ENCODE results near the gene RAB27A.

Gene RAB27A

DNA sequence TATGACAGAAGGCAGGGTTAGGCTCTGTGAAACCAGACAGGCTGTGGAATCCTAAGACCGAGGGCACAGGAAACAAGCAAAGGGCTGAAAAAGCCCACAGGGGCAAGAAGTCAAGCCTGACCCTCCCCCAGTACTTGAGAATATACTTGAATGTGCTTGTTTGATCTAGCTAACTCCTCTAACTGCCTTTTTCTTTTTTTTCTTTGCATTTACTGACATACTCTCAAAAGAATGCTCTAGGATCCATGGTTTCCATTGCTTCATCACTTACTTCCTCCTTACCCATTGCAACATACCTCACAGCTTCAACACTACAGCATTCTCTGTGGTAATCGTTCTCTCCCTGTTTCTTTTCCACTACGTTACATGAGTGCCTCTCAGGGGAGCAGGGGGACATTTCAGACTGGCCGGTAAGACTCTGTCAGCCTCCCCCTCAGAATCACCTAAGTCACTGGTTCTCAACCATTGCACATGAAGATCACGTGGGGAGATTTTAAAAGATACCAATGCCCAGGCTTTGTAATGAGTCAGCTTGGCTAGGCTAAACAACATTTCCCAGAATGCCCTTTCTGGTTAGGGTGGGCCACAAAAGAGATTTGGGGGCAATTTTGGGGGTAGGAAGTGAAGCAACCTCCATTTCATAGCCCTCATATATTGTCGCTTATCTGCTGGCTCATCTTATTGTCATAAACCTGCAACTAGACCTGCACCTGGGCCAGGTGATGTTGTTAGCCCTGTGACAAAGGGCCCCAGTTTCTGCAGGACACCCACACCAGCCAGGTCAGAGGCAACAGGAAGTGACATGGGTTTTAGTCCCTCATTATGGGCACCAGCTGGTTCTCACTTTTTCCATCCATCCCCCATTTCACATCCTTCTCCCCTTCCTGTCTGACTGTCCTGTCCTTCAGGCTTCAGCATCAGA is 68.3 kb downstream of the RAB27A start:
- DNase-seq (ENCODE audit: low spot score): peak; percentile 58

DNA sequence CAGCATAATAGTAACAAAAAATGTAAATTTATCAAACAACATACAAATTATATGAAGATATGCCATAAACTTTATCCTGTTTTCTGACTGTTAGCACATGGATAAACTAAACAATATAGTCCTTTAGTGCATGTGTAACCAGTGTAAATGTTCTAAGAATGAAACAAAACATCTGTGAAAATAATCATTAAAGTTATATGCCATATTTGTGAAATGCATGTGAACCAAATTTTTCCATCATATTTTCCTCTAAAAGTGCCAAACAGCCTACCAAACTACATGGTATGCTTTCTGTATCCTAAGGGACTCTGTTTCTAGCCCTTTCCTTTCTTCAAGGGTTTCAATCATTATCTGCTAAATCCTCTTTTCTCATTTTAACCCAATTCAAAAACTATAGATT is 69.0 kb downstream of the RAB27A start:
- no peak for DNase-seq (ENCODE audit: low spot score)

DNA sequence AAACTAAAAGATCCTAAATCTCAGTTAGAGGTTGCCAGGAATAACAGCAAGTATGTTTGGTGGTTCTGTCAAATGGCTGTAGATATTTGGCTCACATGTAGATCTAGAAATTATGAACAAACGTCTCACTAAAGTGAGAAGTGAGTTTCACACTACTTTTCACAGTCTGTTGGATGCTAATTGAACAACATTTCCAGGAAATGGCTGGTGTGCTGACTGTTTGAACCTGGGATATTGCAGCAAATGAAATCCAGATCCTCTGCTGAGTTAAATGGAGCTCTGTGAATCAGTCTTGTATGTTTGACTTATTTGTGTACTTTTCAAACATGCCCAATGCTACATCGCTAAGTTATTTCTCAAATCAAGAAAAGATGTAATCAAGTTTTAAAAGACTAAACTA is 71.6 kb downstream of the RAB27A start:
- DNase-seq (ENCODE audit: low spot score): no peak

DNA sequence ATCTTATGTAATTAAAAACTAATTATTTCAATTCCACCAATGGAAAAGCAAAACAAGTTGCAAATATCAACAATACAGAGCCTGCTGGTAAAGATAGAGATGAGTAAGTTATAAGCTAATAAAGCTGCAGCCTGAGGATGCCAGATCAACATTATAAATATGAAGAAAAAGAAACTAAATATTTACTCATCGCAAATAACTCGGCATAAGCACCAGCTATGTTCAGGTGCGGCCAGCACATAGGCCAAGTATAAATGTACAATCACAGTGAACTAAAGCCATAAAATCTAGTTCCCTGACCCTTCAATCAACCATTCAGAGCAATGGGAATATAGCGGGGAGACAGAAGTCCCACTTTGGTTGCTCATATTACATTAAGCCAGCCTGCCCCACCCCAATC is 85.1 kb downstream of the RAB27A start:
- DNase-seq (ENCODE audit: low spot score): no peak

DNA sequence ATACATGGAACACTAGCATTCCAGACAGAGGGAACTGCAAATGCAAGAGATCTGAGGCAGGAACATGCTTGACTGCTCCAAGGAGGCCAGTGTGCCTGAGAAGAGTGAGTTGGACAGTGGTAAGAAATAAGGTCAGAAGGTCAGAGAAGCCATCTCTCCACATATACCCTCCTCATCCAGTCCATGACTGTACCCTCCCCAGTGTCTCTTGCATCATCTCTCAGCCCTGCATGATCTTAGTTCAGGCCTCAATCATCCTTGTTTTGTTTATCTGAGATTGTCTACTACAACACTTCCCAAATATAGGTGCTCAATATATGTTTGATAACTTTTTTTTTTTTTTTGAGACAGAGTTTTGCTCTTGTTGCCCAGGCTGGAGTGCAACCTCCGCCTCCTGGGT is 87.4 kb downstream of the RAB27A start:
- DNase-seq (ENCODE audit: low spot score): no peak

DNA sequence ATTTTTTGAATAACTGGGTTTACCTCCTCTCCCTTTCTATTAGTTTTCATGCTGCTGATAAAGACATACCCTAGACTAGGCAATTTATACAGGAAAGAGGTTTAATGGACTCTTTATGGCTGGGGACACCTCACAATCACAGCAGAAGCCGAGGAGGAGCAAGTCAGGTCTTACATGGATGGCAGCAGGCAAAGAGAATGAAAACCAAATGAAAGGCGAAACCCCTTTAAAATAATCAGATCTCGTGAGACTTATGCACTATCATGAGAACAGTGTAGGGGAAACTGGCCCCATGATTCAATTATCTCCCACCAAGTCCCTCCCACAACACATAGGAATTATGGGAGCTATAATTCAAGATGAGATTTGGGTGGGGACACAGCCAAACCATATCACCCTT is 90.9 kb downstream of the RAB27A start:
- no peak for DNase-seq (ENCODE audit: low spot score)

DNA sequence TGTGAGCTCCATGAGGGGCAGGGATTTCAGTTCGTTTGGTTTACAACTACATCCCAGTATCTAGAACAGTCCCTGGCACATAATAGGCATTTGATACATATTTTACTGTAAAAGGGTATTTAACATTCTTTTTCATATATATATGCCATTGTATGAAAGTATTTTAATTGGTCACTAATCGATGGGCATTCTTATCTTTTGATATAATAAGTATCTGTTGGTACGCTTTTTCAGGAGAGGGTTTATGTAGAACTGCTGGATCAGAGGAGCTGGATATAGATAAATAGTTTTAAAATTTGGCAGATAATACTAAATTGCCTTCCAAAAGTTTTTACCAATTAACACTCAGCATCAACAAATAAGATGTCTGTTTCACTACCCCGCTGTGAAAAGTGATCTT is 91.9 kb downstream of the RAB27A start:
- no peak for DNase-seq (ENCODE audit: low spot score)

DNA sequence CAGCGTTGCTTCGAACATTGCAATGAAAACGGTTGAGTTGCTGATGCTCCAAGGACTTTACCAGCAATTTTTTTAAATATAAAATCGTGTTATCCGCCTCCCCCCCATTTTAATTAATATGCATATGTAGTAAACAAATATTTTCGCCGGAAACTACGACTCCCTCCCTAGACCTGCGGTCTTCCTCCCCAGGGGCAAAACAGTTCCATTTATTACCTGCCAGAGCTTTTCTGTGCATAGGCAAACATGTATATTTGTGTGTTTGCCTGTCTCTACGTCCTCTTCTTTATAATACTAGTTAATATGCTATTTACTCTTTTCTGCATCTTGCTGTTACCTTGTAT is 92.3 kb downstream of the RAB27A start:
- DNase-seq (ENCODE audit: low spot score): no peak

DNA sequence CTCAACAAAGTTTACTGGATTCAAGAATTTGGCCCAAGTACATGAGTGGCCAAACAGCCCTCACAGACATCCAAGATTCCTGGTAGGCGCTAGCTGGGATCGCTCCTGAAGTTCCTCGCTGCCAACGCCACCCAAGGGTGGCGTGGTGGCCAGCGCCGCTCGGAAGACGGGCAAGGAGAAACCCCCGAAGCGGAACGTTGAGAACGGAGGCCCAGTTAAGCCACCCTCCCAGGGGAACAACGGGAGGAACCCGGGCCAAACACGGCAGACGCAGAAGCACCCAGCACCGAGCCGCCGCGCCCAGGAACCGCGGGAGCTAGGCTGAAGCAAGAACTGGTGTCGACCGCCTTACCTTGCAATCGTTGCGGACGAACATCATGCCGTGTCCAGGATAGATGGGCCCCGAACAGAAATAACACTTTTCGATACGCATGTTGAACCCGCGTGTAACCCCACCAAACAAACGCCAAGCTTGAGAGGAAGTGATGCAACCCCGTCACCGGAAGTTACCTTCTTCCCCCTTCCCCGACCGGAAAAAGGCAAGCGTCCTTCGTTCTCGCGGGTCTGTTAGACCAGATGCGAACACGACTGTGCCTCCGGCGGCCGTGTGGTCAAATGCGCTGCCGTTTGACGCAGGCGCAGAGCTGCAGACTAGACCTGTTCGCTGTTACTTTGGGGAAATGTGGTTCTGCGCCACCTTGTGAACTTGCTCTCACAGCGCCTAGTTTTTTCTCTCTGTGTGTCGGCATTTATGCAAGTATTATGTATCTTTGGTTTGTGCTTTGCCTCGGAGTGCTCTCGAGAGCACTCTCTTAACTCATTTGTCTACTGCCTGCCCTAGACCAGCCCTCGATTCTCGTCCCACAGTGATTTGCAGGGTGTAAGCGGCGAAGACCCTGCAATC is 92.9 kb downstream of the RAB27A start, which contains the start of gene RSL24D1:
Gene RSL24D1, minus strand, starts transcription at position 484 of the 904 bp plus-strand sequence. Its CDS starts 51 bp downstream, at position 433.
- DNase-seq (ENCODE audit: low spot score): peak; percentile 98

DNA sequence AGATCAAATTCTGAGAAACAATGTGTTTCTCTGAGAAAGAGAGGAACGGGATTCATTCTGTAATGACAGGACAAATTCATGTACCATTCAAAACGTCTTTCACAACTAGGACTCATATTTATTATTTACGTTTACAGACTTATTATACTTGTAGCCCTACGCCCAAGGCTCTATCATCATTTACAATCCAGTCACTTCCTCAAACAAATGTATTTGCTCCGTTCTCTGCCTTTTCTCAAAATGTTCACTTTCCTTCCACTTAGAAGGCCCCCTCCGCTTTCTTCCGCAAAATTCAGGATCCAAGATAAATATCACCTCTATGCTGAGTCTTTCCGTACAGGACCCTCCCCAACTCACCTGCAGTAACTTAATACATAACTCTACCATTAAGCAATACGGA is 93.6 kb downstream of the RAB27A start:
- DNase-seq (ENCODE audit: low spot score): no peak

DNA sequence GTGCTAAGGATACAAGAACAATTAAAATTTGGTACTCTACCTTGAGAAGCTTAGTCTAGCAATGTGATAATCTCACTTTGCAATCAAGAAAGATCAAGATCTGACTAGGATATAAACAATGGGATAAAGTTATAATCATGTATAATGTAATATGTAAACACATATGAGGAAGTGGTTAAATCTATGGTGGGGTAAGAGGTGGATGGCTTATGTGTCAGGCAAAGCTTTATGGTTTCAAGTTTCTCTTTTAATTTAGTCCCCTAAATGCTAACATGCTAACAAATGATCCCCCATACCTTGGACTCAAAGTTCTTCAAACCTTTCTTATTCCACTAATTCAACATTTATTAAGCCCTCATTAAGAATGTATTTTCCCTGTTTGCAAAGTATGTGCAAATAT is 95.4 kb downstream of the RAB27A start:
- DNase-seq (ENCODE audit: low spot score): no peak

DNA sequence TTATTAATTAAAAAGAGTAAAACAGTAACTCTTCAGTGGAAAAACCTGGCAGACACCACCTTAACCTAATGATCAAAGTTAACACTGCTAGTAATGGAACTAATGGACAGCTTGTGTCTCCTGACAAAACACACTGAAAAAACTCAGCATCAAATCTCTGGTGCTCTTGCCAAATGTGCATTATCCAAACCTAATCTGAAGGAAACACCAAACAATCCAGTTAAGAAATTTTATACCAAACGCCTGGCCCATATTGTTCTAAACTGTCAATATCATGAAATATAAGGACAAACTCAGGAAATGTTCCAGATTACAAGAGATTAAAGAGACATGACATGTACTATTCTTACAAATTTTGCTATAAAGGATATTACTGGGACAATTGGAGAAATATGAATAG is 103.3 kb downstream of the RAB27A start:
- no peak for DNase-seq (ENCODE audit: low spot score)

DNA sequence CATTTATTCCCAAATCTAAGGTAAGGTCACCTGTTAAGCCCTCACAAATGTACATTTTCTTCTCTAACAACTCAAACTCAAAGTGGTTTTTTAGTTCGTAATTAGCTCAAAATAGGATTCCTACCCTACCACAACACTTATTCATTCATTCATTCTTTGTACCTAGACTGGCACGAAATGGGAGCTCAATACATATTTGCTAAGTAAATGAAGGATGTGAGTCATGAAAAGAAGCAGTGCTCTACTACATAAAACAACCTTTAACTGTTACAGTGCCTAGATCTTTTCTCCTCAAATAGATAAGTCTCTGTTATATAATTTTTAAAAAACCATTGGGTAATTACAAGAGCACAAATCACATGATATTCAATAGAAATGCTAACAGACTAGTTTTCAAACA is 105.9 kb downstream of the RAB27A start:
- DNase-seq (ENCODE audit: low spot score): no peak

DNA sequence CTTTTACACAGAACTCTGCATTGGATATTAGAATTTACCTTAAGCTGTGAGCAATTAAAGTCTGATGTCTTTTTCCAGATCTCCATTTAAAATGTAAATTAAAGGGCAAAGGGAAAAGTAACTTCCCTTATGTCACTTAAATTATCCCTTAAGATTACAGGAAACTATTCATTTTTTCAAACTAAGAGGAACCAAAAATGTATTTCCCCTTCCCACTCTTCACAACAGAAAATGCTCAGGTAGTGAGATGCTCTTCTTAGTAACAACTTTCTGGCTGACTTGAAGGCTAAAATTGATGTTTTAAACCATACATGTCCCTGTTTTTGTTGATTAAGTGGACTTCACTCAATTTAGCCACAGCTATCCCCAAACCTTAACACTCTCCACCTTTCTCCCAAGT is 110.5 kb downstream of the RAB27A start:
- no peak for DNase-seq (ENCODE audit: low spot score)

DNA sequence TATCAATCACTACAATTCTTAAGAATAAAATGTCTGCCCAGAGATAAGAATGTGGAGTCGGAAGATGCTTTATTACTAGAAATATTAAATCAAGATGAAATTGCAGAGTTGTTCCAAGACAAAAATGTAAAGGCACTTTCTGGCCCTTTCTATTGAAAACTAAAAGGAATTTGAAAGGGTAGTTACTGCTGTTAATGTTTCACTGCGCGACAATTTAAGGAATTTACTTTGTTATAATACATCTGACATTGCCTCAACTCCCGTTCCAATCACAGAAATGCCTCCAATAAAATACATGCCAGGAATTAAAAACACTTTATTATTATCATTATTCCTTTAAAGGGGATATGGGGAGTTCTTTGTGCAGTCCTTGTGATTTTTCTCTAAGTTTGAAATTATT is 119.3 kb downstream of the RAB27A start:
- no peak for DNase-seq (ENCODE audit: low spot score)

DNA sequence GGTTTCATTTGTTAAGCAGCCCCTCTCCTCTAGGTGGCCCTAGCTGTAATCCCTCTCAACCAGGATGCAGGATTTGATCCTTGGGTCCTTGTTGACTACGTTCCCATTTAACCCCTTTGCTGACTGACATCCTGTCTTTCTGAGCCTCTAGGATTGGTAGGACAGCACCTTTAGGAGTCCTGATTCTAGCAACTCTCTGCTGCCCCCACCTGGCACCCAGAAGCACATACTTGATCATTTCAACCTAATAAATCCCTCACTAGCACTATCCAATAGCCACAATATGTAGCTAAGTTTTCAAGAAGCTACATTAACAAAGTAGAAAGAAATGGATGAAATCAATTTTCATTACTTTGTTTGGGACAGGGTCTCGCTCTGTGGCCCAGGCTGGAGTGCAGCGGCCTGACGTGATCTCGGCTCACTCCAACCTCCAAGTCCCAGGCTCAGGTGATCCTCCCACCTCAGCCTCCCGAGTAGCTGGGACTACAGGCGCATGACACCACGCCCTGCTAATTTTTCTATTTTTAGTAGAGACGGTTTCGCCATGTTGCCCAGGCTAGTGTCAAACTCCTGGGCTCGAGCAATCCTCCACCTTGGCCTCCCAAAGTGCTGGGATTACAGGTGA is 121.2 kb downstream of the RAB27A start:
- DNase-seq (ENCODE audit: low spot score): peak; percentile 80

DNA sequence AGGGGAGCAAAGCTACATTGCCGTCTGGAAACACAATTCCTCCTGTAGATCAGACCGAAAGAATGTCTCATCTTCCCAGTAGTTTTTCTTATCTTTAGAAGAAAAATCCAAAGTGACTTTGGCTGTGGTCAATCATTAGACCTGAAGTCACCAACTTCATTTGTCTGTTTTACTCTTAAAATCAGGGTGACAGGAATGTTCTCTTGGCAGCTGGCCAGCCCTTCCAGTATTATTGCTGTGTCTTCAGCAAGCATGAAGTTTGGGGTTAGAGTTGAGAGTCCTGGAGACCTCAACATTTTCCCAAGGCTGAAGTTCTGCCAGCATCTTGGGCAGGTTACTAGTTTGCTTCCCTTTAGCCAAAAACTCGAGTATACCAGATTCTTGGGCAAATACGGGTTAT is 125.3 kb downstream of the RAB27A start:
- no peak for DNase-seq (ENCODE audit: low spot score)
